Measurements from ENCODE around the gene GNB4.

GNB4 gene

GRCh38 chr3:179430277-179430870, 20.9 kb downstream of the GNB4 start:
- no peak for DNase-seq (ENCODE audit: low read depth)
- no peak overlapping the region for H3K4me3 ChIP-seq (ENCODE audit: low read depth, low read length)
- TF ChIP-seq CTCF (IDR thresholded peaks at IDR 0.05; ENCODE audit: low read depth, low read length, missing control alignments): no peak
- in situ Hi-C loops (cut with HindIII; ENCODE audit: low sequenced_read_pairs): no loop called here

- no peak for DNase-seq (ENCODE audit: low read depth)
- no peak overlapping the region for H3K4me3 ChIP-seq (ENCODE audit: low read depth, low read length)
- in situ Hi-C loops (cut with HindIII; ENCODE audit: low sequenced_read_pairs): no loop called here
- no peak for TF ChIP-seq CTCF (IDR thresholded peaks at IDR 0.05; ENCODE audit: low read depth, low read length, missing control alignments)
Measured at GRCh38 chr3:179428876-179429548, 22.3 kb downstream of the GNB4 start.

GRCh38 chr3:179425075-179425474, 26.2 kb downstream of the GNB4 start:
- DNase-seq (ENCODE audit: low read depth): no peak
- in situ Hi-C loops (cut with HindIII; ENCODE audit: low sequenced_read_pairs): no loop called here
- H3K4me3 ChIP-seq (ENCODE audit: low read depth, low read length): no peak overlapping the region
- TF ChIP-seq CTCF (IDR thresholded peaks at IDR 0.05; ENCODE audit: low read depth, low read length, missing control alignments): no peak

- peak; percentile 54 for TF ChIP-seq CTCF (IDR thresholded peaks at IDR 0.05; ENCODE audit: low read depth, low read length, missing control alignments)
- no peak overlapping the region for H3K4me3 ChIP-seq (ENCODE audit: low read depth, low read length)
- in situ Hi-C loops (cut with HindIII; ENCODE audit: low sequenced_read_pairs): no loop called here
- no peak for DNase-seq (ENCODE audit: low read depth)
Measured at GRCh38 chr3:179421500-179421899, 29.8 kb downstream of the GNB4 start.

GRCh38 chr3:179418610-179419009, 32.7 kb downstream of the GNB4 start:
- no peak overlapping the region for H3K4me3 ChIP-seq (ENCODE audit: low read depth, low read length)
- DNase-seq (ENCODE audit: low read depth): no peak
- in situ Hi-C loops (cut with HindIII; ENCODE audit: low sequenced_read_pairs): no loop called here
- TF ChIP-seq CTCF (IDR thresholded peaks at IDR 0.05; ENCODE audit: low read depth, low read length, missing control alignments): no peak

GRCh38 chr3:179416681-179417080, 34.6 kb downstream of the GNB4 start:
- no peak for DNase-seq (ENCODE audit: low read depth)
- H3K4me3 ChIP-seq (ENCODE audit: low read depth, low read length): no peak overlapping the region
- in situ Hi-C loops (cut with HindIII; ENCODE audit: low sequenced_read_pairs): no loop called here
- no peak for TF ChIP-seq CTCF (IDR thresholded peaks at IDR 0.05; ENCODE audit: low read depth, low read length, missing control alignments)

Data from astrocyte of the cerebellum (primary cell).